ENCODE measurements around the gene CRIM1. TPM values are rescaled to one million over a fixed set of nuclear protein-coding genes. Genes with fewer than 3 reads are reported as not detected.

Gene CRIM1
- total RNA-seq, 2 donors from 2014 or later = 26.7 to 26.9 TPM

DNA sequence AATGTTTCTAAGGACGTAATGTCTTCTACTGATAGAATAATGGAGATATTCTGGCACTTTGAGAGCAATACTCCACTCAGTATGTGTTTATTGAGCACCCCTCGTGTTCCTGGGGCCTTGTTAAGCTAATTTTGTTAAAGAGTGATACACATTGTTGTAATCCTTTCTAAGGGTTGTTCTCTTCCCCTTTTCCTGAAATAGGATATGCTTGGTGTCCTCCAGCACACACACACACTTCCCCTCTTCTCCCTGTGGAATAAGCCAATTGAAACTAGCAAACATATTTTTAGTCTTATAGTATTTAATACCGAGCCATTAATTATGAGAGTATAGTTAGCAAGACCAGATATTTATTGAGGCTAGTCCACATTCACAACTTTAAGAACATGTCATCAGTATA is 114.1 kb downstream of the CRIM1 start:
- Mint-ChIP-seq H3K4me3 (no peak overlapping the region), H3K27me3 (ENCODE audit: insufficient read depth) (no peaks in the 10 kb centered on the region), H3K27ac (no peak overlapping the region), H3K9me3 (peaks cover 11% of the 10 kb centered on the region), H3K36me3 (ENCODE audit: low read depth) (peaks cover 57% of the 10 kb centered on the region), H3K4me1 (no peaks in the 10 kb centered on the region)
- no peak overlapping the region for H3K9ac ChIP-seq (ENCODE audit: extremely low read depth, low read length, poor library complexity, severe bottlenecking)
- DNase-seq = no peak
- no peak for TF ChIP-seq CTCF (conservative IDR thresholded peaks at IDR 0.05)
- H3K27me3 ChIP-seq (ENCODE audit: control insufficient read depth, insufficient read depth, low read length, poor library complexity, severe bottlenecking) = no peaks in the 10 kb centered on the region
- H3K27ac ChIP-seq (ENCODE audit: low read depth, low read length) = no peak overlapping the region
- peaks cover 17% of the 10 kb centered on the region for H3K9me3 ChIP-seq (ENCODE audit: control insufficient read depth, low read length)
- H3K4me3 ChIP-seq (ENCODE audit: low read length) = no peak overlapping the region
- no peaks in the 10 kb centered on the region for H3K4me1 ChIP-seq (ENCODE audit: control insufficient read depth, insufficient read depth, low read length)
- WGBS, 2 experiments (ENCODE audit: insufficient coverage in 1 of 2, insufficient read length in 1 of 2) = 76 to 100% methylated on average over 1 to 2 of the region's 3 CpGs
- H3K36me3 ChIP-seq (ENCODE audit: control insufficient read depth, insufficient read depth, low read length) = peaks cover 70% of the 10 kb centered on the region

GRCh38 chr2:36473230-36473629 is 117.7 kb downstream of the CRIM1 start:
- no peak overlapping the region for H3K4me3 Mint-ChIP-seq
- Histone ChIP-seq H3K27ac (ENCODE audit: low read depth, low read length) (no peak overlapping the region), H3K4me3 (ENCODE audit: low read length) (no peak overlapping the region), H3K36me3 (ENCODE audit: control insufficient read depth, insufficient read depth, low read length) (peaks cover 71% of the 10 kb centered on the region), H3K9ac (ENCODE audit: extremely low read depth, low read length, poor library complexity, severe bottlenecking) (no peak overlapping the region), H3K4me1 (ENCODE audit: control insufficient read depth, insufficient read depth, low read length) (no peaks in the 10 kb centered on the region), H3K27me3 (ENCODE audit: control insufficient read depth, insufficient read depth, low read length, poor library complexity, severe bottlenecking) (no peaks in the 10 kb centered on the region), H3K9me3 (ENCODE audit: control insufficient read depth, low read length) (peaks cover 49% of the 10 kb centered on the region)
- peaks cover 39% of the 10 kb centered on the region for H3K9me3 Mint-ChIP-seq
- TF ChIP-seq CTCF (conservative IDR thresholded peaks at IDR 0.05) = no peak
- peaks cover 64% of the 10 kb centered on the region for H3K36me3 Mint-ChIP-seq (ENCODE audit: low read depth)
- H3K27ac Mint-ChIP-seq = no peak overlapping the region
- H3K4me1 Mint-ChIP-seq = no peaks in the 10 kb centered on the region
- WGBS, 2 experiments (ENCODE audit: insufficient coverage in 1 of 2, insufficient read length in 1 of 2) = 97 to 100% methylated on average over 1 of the region's 2 CpGs
- DNase-seq = no peak
- H3K27me3 Mint-ChIP-seq (ENCODE audit: insufficient read depth) = no peaks in the 10 kb centered on the region

- H3K27ac ChIP-seq (ENCODE audit: low read depth, low read length) = no peak overlapping the region
- H3K36me3 ChIP-seq (ENCODE audit: control insufficient read depth, insufficient read depth, low read length) = peaks cover 95% of the 10 kb centered on the region
- Mint-ChIP-seq H3K27me3 (ENCODE audit: insufficient read depth) (no peaks in the 10 kb centered on the region), H3K4me1 (no peaks in the 10 kb centered on the region), H3K4me3 (no peak overlapping the region), H3K36me3 (ENCODE audit: low read depth) (peaks cover 88% of the 10 kb centered on the region), H3K27ac (no peak overlapping the region), H3K9me3 (peaks cover 39% of the 10 kb centered on the region)
- no peaks in the 10 kb centered on the region for H3K27me3 ChIP-seq (ENCODE audit: control insufficient read depth, insufficient read depth, low read length, poor library complexity, severe bottlenecking)
- H3K4me3 ChIP-seq (ENCODE audit: low read length) = peak overlapping the region; percentile 47
- DNase-seq = no peak
- no peak for TF ChIP-seq CTCF (conservative IDR thresholded peaks at IDR 0.05)
- H3K9me3 ChIP-seq (ENCODE audit: control insufficient read depth, low read length) = peaks cover 49% of the 10 kb centered on the region
- no peaks in the 10 kb centered on the region for H3K4me1 ChIP-seq (ENCODE audit: control insufficient read depth, insufficient read depth, low read length)
- H3K9ac ChIP-seq (ENCODE audit: extremely low read depth, low read length, poor library complexity, severe bottlenecking) = no peak overlapping the region
Observed at GRCh38 chr2:36476411-36476810, 120.8 kb downstream of the CRIM1 start.

Data from endodermal cell (in vitro differentiated cells).